Gastroesophageal sphincter (tissue), 4 donors: ENCODE data around the gene PCBD1. TPM values are rescaled to one million over a fixed set of nuclear protein-coding genes. Genes with fewer than 3 reads are reported as not detected.

Experiments
- ATAC-seq: fragments of 150-250 bp; one replicate; pipeline ENCODE4 v1.9.1; 2016; ENCODE audit warnings: mild to moderate bottlenecking, moderate library complexity
- H3K27ac ChIP-seq, 4 donors: fragments of 200-600 bp; sonication (generic) in 3 of 4; 1 replicate in 3 of 4; 2 replicates in 1 of 4; pipeline ENCODE4 v1.5.1; 2016 to 2019
- H3K27me3 ChIP-seq: fragments of 200-600 bp; sonication (generic); one replicate; pipeline ENCODE4 v1.5.1; 2019
- H3K36me3 ChIP-seq, 2 donors: fragments of 200-600 bp; sonication (generic); one replicate each; pipeline ENCODE4 v1.5.1; 2019; ENCODE audit warnings: control low read depth in 1 of 2
- H3K4me1 ChIP-seq, 3 donors: fragments of 200-600 bp; sonication (generic); 1 replicate in 2 of 3; 2 replicates in 1 of 3; pipeline ENCODE4 v1.5.1; 2016 to 2019; ENCODE audit warnings: control low read depth in 2 of 3
- H3K4me3 ChIP-seq, 2 donors: fragments of 200-600 bp; sonication (generic); one replicate each; pipeline ENCODE4 v1.5.1; 2019; ENCODE audit warnings: mild to moderate bottlenecking in 1 of 2, moderate library complexity in 1 of 2
- H3K9me3 ChIP-seq, 3 donors: fragments of 200-600 bp; sonication (generic); one replicate each; pipeline ENCODE4 v1.5.1; 2017 to 2019; ENCODE audit warnings: control low read depth in 2 of 3
- EP300 ChIP-seq: sonication (generic); formaldehyde crosslinking; IDR thresholded peaks from one replicate; pipeline ENCODE4 v1.6.1; 2017; ENCODE audit warnings: antibody characterized with exemption, mild to moderate bottlenecking
- POLR2A ChIP-seq, 2 donors: fragments of 450-650 bp; IDR thresholded peaks; one replicate each; pipeline ENCODE4 v1.6.1; 2017; ENCODE audit warnings: antibody characterized with exemption in 2 of 2, mild to moderate bottlenecking in 2 of 2, moderate library complexity in 1 of 2
- POLR2AphosphoS5 ChIP-seq: sonication (generic); formaldehyde crosslinking; IDR thresholded peaks from one replicate; pipeline ENCODE4 v1.6.1; 2017; ENCODE audit warnings: antibody characterized with exemption
- WGBS, 2 donors: methylation state at CpG; one replicate each; pipeline ENCODE4 v1.1.5; 2018; ENCODE audit warnings: low coverage in 1 of 2; 5-methylcytosine and 5-hydroxymethylcytosine counted together
- total RNA-seq, 4 donors: library from RNA; depleted of rRNA; stranded (reverse); fragments of >200 nt; gene quantifications; one replicate each; pipeline ENCODE4 v1.1.0, GENCODE V29; 2016
- TF ChIP-seq, protein P1 (sequence below), 4 experiments: fragments of 200-600 bp in 2 of 4; fragments of 450-650 bp in 2 of 4; sonication (generic) in 1 of 4; IDR thresholded peaks; one replicate each; pipeline ENCODE4 v1.5.1; 2017 to 2019; ENCODE audit warnings: antibody characterized with exemption in 4 of 4, mild to moderate bottlenecking in 2 of 4, moderate library complexity in 2 of 4

The PCBD1 gene
- total RNA-seq, 4 donors from 2014 or later = 63.4 to 102 (median 74.0) TPM

DNA sequence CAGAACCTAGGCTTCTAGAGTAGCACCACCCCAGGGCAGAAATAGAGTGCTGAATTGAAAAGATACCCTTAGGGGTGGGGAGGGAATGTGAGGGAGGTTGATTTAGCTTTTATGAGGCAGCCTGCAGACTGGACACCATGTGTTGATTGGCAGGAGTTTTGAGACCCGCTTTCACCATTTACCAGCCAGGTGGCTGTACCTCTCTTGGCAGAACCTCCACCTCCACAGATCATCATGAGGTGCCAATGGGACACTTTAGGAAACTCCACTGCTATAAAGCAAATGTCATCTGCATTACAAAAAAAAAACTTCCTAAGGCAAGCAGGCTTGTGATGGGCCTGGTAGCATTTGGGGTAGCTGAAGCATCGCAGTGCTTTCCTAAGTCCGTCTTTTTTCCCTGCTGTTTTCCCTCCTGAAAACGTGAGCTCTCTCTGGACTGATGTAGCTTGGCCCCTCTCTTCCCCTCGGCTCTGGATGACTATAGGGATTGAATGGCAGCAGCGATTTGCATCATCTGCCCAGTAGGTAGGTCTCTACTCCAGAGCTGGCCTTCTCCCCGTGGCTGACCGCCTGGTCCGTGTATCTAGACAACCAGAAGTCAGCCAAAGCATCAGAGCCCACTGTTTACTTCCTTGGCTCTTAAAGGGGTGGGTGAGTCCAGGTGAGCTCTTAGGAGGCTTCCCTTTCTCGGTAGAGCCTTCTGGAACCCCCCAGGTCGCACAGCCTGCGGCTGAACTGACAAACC, 1.3 kb downstream of the PCBD1 start:
- Histone ChIP-seq H3K27me3 (no peaks in the 10 kb centered on the region), H3K36me3 (peaks cover 0 to 39% of the 10 kb centered on the region in 2 donors), H3K27ac (peak overlapping the region; percentile 0 to 97 (median 95)), H3K9me3 (no peaks in the 10 kb centered on the region), H3K4me3 (peak overlapping the region; percentile 80 to 89), H3K4me1 (peaks cover 0 to 48% (median 4%) of the 10 kb centered on the region in 3 donors)
- ATAC-seq = no peak
- WGBS, 2 donors = 66 to 100% methylated on average over 1 to 3 of the region's 12 CpGs
- TF ChIP-seq, protein P1, sequence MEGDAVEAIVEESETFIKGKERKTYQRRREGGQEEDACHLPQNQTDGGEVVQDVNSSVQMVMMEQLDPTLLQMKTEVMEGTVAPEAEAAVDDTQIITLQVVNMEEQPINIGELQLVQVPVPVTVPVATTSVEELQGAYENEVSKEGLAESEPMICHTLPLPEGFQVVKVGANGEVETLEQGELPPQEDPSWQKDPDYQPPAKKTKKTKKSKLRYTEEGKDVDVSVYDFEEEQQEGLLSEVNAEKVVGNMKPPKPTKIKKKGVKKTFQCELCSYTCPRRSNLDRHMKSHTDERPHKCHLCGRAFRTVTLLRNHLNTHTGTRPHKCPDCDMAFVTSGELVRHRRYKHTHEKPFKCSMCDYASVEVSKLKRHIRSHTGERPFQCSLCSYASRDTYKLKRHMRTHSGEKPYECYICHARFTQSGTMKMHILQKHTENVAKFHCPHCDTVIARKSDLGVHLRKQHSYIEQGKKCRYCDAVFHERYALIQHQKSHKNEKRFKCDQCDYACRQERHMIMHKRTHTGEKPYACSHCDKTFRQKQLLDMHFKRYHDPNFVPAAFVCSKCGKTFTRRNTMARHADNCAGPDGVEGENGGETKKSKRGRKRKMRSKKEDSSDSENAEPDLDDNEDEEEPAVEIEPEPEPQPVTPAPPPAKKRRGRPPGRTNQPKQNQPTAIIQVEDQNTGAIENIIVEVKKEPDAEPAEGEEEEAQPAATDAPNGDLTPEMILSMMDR (IDR thresholded peaks at IDR 0.05) = no peak
- TF ChIP-seq POLR2A (IDR thresholded peaks at IDR 0.05) = no peak
- no peak for TF ChIP-seq POLR2AphosphoS5
- no peak for TF ChIP-seq EP300

DNA sequence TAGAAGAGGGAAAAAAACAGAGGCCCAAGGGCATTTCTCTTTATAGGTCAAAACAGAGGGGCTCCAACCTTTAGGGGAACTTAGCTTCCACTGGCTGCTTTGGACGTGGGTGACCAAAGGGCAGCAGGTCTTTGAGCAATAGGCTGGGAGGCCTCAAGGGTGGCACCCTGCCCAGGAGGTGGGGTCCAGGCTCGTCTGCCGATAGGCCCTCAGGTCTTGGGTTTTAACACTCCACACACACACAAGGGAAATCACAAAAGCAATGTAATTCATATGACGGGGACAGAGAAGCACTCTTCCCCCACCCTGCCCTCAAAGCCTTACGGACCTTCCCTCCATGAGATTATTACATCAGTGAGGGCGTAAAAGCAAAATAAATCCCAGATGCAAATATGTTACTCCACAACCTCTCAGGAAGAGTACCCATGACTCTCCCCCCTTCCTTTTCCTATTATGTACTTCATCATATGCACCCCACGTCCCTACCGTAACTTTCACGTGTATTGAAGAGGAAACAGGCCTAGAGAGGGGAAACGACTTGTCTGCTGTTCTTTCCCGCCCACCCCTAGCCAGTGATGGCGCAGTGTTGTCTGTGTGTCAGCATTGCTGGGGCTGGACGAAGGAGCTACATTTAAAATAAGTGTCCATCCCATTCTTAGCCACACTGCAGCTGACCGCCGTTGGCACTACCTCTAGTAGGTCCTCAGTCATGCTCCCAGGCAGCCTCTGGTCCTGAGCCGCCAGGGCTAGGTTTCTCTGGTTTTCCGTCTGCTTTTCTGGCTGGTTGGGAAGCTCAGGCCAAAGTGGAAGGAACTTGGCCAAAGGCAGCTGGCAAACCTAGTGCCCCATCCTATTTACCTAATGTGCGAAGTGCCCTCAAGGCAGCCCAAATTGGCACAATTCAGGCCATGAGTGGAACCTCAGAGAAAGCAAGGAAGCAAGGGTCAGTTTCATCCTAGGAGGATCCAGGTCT, 2.1 kb downstream of the PCBD1 start:
- Histone ChIP-seq H3K4me3 (no peak overlapping the region), H3K36me3 (peaks cover 0 to 48% of the 10 kb centered on the region in 2 donors), H3K27me3 (no peaks in the 10 kb centered on the region), H3K4me1 (peaks cover 0 to 48% (median 4%) of the 10 kb centered on the region in 3 donors), H3K9me3 (no peaks in the 10 kb centered on the region), H3K27ac (peak overlapping the region in 3 of 4 donors; percentile 95 to 97 (median 95))
- ATAC-seq = no peak
- no peak for TF ChIP-seq EP300
- TF ChIP-seq POLR2AphosphoS5 = no peak
- WGBS, 2 donors = 58 to 76% methylated on average over 4 to 11 of the region's 18 CpGs

DNA sequence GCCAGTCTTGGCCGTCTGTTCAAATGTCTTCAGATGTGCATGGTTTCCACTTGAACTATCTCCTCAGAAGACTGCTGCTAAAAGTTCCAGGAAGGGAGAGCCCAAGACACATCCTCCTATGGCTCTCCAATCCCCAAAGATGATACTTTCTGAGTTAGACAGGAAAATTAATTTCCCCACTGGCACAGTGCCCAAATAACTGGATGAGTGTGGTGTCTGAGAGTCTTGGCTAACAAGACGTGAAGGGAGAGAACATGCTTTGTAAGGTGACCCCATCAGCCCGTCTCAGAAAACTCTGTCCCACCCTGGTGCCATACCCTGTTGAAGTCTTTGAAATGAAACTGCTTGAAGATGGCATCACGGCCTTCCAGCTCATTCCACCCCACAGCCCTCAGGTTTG, 2.9 kb downstream of the PCBD1 start:
- peaks cover 0 to 43% (median 4%) of the 10 kb centered on the region in 3 donors for H3K4me1 ChIP-seq
- no peaks in the 10 kb centered on the region for H3K27me3 ChIP-seq
- H3K9me3 ChIP-seq = no peaks in the 10 kb centered on the region
- no peak for TF ChIP-seq POLR2AphosphoS5
- 10 to 52% methylated on average over 2 to 3 of the region's 4 CpGs for WGBS, 2 donors
- H3K36me3 ChIP-seq = peaks cover 0 to 53% of the 10 kb centered on the region in 2 donors
- H3K4me3 ChIP-seq = no peak overlapping the region
- ATAC-seq = no peak
- H3K27ac ChIP-seq = peak overlapping the region in 3 of 4 donors; percentile 95 to 97 (median 95)

DNA sequence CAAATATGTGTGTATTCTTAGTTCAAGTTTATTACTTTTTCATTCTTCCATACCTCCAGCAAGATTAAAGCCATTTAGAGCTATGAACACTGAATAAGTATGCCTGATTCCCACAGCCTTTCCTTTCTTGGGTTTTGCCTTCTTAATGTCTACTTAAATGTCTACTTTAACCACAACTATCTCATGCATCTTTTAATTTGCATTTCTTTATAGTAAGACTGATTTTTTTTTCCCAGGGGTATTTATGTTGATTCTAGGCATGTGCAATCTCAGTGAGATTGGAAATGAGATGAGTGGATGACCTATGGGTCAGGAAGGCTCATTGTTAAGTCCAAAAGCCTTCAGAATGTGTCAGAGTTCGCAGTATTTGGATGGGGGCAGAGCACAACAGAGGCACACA, 3.6 kb downstream of the PCBD1 start:
- peaks cover 0 to 55% of the 10 kb centered on the region in 2 donors for H3K36me3 ChIP-seq
- H3K4me1 ChIP-seq = peaks cover 0 to 46% (median 4%) of the 10 kb centered on the region in 3 donors
- H3K4me3 ChIP-seq = no peak overlapping the region
- no peaks in the 10 kb centered on the region for H3K9me3 ChIP-seq
- ATAC-seq = no peak
- WGBS, 2 donors = no CpG with 5 or more reads among the region's 1 CpG
- peak overlapping the region in 1 of 4 donors; percentile 95 for H3K27ac ChIP-seq
- TF ChIP-seq POLR2A (IDR thresholded peaks at IDR 0.05) (no peak), EP300 (no peak), POLR2AphosphoS5 (no peak)
- TF ChIP-seq, protein P1 (IDR thresholded peaks at IDR 0.05) = no peak
- H3K27me3 ChIP-seq = no peaks in the 10 kb centered on the region

DNA sequence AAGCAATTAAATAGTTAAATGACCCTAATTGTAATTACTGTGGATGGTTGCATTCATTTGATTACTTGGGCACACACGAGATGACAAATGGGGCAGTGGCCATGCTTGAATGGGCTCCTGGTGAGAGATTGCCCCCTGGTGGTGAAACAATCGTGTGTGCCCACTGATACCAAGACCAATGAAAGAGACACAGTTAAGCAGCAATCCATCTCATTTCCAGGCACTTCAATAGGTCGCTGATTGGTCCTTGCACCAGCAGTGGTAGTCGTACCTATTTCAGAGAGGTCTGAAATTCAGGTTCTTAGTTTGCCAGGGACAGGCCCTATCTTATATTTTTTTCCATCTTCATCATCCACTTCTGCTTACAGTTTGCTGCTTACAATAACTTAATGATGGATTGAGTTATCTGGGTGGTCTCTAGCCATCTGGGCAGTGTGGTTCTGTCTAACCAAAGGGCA, 8.3 kb downstream of the PCBD1 start:
- ATAC-seq = peak; percentile 74
- Histone ChIP-seq H3K9me3 (no peaks in the 10 kb centered on the region), H3K27me3 (no peaks in the 10 kb centered on the region), H3K36me3 (peaks cover 0 to 86% of the 10 kb centered on the region in 2 donors), H3K4me3 (no peak overlapping the region), H3K4me1 (peaks cover 0 to 7% (median 0%) of the 10 kb centered on the region in 3 donors), H3K27ac (no peak overlapping the region)
- WGBS, 2 donors = 8% methylated on average over 4 of the region's 4 CpGs
- TF ChIP-seq POLR2AphosphoS5 = no peak
- TF ChIP-seq POLR2A (IDR thresholded peaks at IDR 0.05) = no peak
- TF ChIP-seq, protein P1 (IDR thresholded peaks at IDR 0.05) = peak; percentile 86 to 92 (median 89)
- TF ChIP-seq EP300 = no peak
